GM23338 (cell line): Measurements from ENCODE around the gene CCDC178. TPM values are rescaled to one million over a fixed set of nuclear protein-coding genes. Genes with fewer than 3 reads are reported as not detected.
A peak's percentile ranks its signal among the peaks of the same experiment; 100 is the strongest.

Source experiments
- ATAC-seq: fragments of 200-7000 bp; cut with Tn5 transposase; 3 replicates; pipeline ENCODE4 v1.9.1; 2020
- DNase-seq: peaks from one replicate; pipeline ENCODE4 v3.0.0-alpha.2; 2015; ENCODE audit warnings: low spot score
- H2AFZ ChIP-seq: fragments of 200-600 bp; sonication (generic); 2 replicates; pipeline ENCODE4 v1.8.0; 2016; ENCODE audit warnings: antibody characterized with exemption, mild to moderate bottlenecking, moderate library complexity
- H3F3A ChIP-seq: fragments of 200-600 bp; sonication (generic); replicated peaks from 2 replicates; pipeline ENCODE4 v1.8.0; 2017; ENCODE audit warnings: antibody characterized with exemption, mixed run types, low read depth
- H3K27ac ChIP-seq: fragments of 200-600 bp; sonication (generic); 2 replicates; pipeline ENCODE4 v1.6.1; 2016; ENCODE audit warnings: low read depth
- H3K27me3 ChIP-seq: fragments of 200-600 bp; sonication (generic); 2 replicates; pipeline ENCODE4 v1.8.0; 2016; ENCODE audit warnings: mild to moderate bottlenecking, mixed run types, moderate library complexity; ENCODE audit not compliant: insufficient read depth
- H3K36me3 ChIP-seq: fragments of 200-600 bp; sonication (generic); 2 replicates; pipeline ENCODE4 v1.8.0; 2016; ENCODE audit warnings: mild to moderate bottlenecking; ENCODE audit not compliant: insufficient read depth
- H3K4me1 ChIP-seq: fragments of 200-600 bp; sonication (generic); 2 replicates; pipeline ENCODE4 v1.8.0; 2016; ENCODE audit warnings: mild to moderate bottlenecking, moderate library complexity; ENCODE audit not compliant: insufficient read depth
- H3K4me2 ChIP-seq: fragments of 200-600 bp; sonication (generic); 2 replicates; pipeline ENCODE4 v1.7.1; 2017; ENCODE audit warnings: mixed run types
- H3K4me3 ChIP-seq: fragments of 200-600 bp; sonication (generic); 2 replicates; pipeline ENCODE4 v1.6.1; 2016; ENCODE audit warnings: mixed run types
- H3K79me2 ChIP-seq: fragments of 200-600 bp; sonication (generic); replicated peaks from 2 replicates; pipeline ENCODE4 v1.8.0; 2017; ENCODE audit warnings: mild to moderate bottlenecking; ENCODE audit not compliant: insufficient read depth
- H3K9me2 ChIP-seq: fragments of 200-600 bp; sonication (generic); 2 replicates; pipeline ENCODE4 v1.8.0; 2017; ENCODE audit not compliant: insufficient read depth
- H4K20me1 ChIP-seq: fragments of 200-600 bp; sonication (generic); replicated peaks from 2 replicates; pipeline ENCODE4 v1.8.0; 2017; ENCODE audit warnings: mild to moderate bottlenecking; ENCODE audit not compliant: insufficient read depth
- H3K27ac Mint-ChIP-seq: 2 replicates; pipeline ENCODE4 v1.8.0; 2020; ENCODE audit warnings: inconsistent platforms, mild to moderate bottlenecking, moderate library complexity, mixed read lengths
- H3K27me3 Mint-ChIP-seq: 3 replicates; pipeline ENCODE4 v1.8.0; 2022; ENCODE audit warnings: low read depth, mild to moderate bottlenecking, moderate library complexity, mixed read lengths, inconsistent platforms; ENCODE audit not compliant: insufficient read depth, poor library complexity
- H3K36me3 Mint-ChIP-seq: 3 replicates; pipeline ENCODE4 v1.8.0; 2021; ENCODE audit warnings: low read depth, mild to moderate bottlenecking, inconsistent platforms, moderate library complexity, mixed read lengths
- H3K4me1 Mint-ChIP-seq: 3 replicates; pipeline ENCODE4 v1.8.0; 2020; ENCODE audit warnings: mild to moderate bottlenecking, inconsistent platforms, mixed read lengths
- H3K4me3 Mint-ChIP-seq: 3 replicates; pipeline ENCODE4 v1.8.0; 2021; ENCODE audit warnings: moderate library complexity, mild to moderate bottlenecking, inconsistent platforms, mixed read lengths
- H3K9me3 Mint-ChIP-seq: 3 replicates; pipeline ENCODE4 v1.8.0; 2020; ENCODE audit warnings: moderate library complexity, mild to moderate bottlenecking, inconsistent platforms, mixed read lengths
- CREB1 ChIP-seq: fragments of 250-450 bp; sonication (Bioruptor Pico); IDR thresholded peaks from 2 replicates; pipeline ENCODE4 v1.5.0; 2020; ENCODE audit warnings: low read depth, mild to moderate bottlenecking, moderate library complexity
- CTCF ChIP-seq, 2 experiments: fragments of 200-600 bp in 1 of 2; sonication (generic) in 1 of 2; conservative IDR thresholded peaks; 2 replicates each; pipeline versions ENCODE4 v1.5.1 to v1.6.1; 2016 to 2017; ENCODE audit warnings: antibody characterized with exemption in 2 of 2, low read depth in 2 of 2, mild to moderate bottlenecking in 2 of 2, moderate library complexity in 1 of 2
- ETS1 ChIP-seq: IDR thresholded peaks from 2 replicates; pipeline ENCODE4 v1.6.1; 2016; ENCODE audit warnings: antibody characterized with exemption
- EZH2phosphoT487 ChIP-seq: fragments of 200-600 bp; sonication (generic); IDR thresholded peaks from one replicate; pipeline ENCODE4 v1.8.1; 2018; ENCODE audit warnings: antibody characterized with exemption; ENCODE audit not compliant: unreplicated experiment
- JUNB ChIP-seq: IDR thresholded peaks from one replicate; pipeline ENCODE4 v1.6.1; 2016; ENCODE audit warnings: antibody characterized with exemption; ENCODE audit not compliant: unreplicated experiment
- NANOG ChIP-seq: IDR thresholded peaks from 2 replicates; pipeline ENCODE4 v1.6.1; 2016; ENCODE audit warnings: antibody characterized with exemption, borderline replicate concordance
- POLR2AphosphoS5 ChIP-seq: IDR thresholded peaks from 2 replicates; pipeline ENCODE4 v1.6.1; 2016; ENCODE audit warnings: antibody characterized with exemption, low read depth
- REST ChIP-seq: IDR thresholded peaks from one replicate; pipeline ENCODE4 v1.6.1; 2018; ENCODE audit warnings: antibody characterized with exemption; ENCODE audit not compliant: unreplicated experiment
- STAT1 ChIP-seq: IDR thresholded peaks from one replicate; pipeline ENCODE4 v1.6.1; 2016; ENCODE audit warnings: antibody characterized with exemption; ENCODE audit not compliant: unreplicated experiment
- ZNF114 ChIP-seq: fragments of 250-450 bp; sonication (Bioruptor Pico); IDR thresholded peaks from 2 replicates; pipeline ENCODE4 v1.5.0; 2020; ENCODE audit warnings: mild to moderate bottlenecking, moderate library complexity
- ZNF331 ChIP-seq: fragments of 250-450 bp; sonication (Bioruptor Pico); IDR thresholded peaks from 2 replicates; pipeline ENCODE4 v1.5.0; 2020; ENCODE audit warnings: low read depth, mild to moderate bottlenecking, moderate library complexity
- ZNF462 ChIP-seq: fragments of 250-450 bp; sonication (Bioruptor Pico); IDR thresholded peaks from 2 replicates; pipeline ENCODE4 v1.5.0; 2020; ENCODE audit warnings: mild to moderate bottlenecking, moderate library complexity
- polyA plus RNA-seq: library from polyadenylated mRNA; unstranded; fragments of >200 nt; fragmentation: Nextera tagmentation; extraction: Ambion mirVana; gene quantifications from 2 replicates; pipeline ENCODE4 v1.2.1, GENCODE V29; 2016
- total RNA-seq: library from RNA; depleted of rRNA; stranded (reverse); fragments of >200 nt; shearing (Covaris generic); gene quantifications from 2 replicates; pipeline ENCODE4 v1.2.3, GENCODE V29; 2014

Gene CCDC178
- total and polyA plus RNA-seq, 2 experiments from 2014 or later: 0.17 to 0.24 TPM

- TF ChIP-seq ZNF462 (no peak), JUNB (no peak)
Observed at GRCh38 chr18:33159151-33159550, 281.4 kb downstream of the CCDC178 start (continued).

- Mint-ChIP-seq H3K4me1 (no peaks in the 10 kb centered on the region), H3K4me3 (no peak overlapping the region), H3K36me3 (no peaks in the 10 kb centered on the region), H3K9me3 (no peaks in the 10 kb centered on the region), H3K27ac (no peak overlapping the region), H3K27me3 (no peaks in the 10 kb centered on the region)
- Histone ChIP-seq H3K79me2 (no peaks in the 10 kb centered on the region), H3K36me3 (no peaks in the 10 kb centered on the region), H3K4me3 (no peak overlapping the region), H3K9me2 (no peaks in the 10 kb centered on the region), H4K20me1 (0 out of 2 replicates have a peak, but pooled peaks cover 3% of the 10 kb centered on the region), H3K27ac (no peak overlapping the region), H3K27me3 (no peaks in the 10 kb centered on the region), H3K4me2 (no peak overlapping the region), H3K4me1 (no peaks in the 10 kb centered on the region), H2AFZ (peak overlapping the region; percentile 44; the same call in 1 of the 2 replicates), H3F3A (no peaks in the 10 kb centered on the region)
- DNase-seq (no peak), ATAC-seq (no peak)
- TF ChIP-seq CTCF (conservative IDR thresholded peaks at IDR 0.05; ENCODE audit: low read depth in 2 of 2) (no peak), ZNF114 (CRISPR knock-in tag) (no peak), NANOG (no peak), EZH2phosphoT487 (no peak), POLR2AphosphoS5 (no peak), JUNB (no peak), STAT1 (no peak), ZNF331 (no peak), CREB1 (no peak), REST (no peak), ETS1 (no peak)
Observed at GRCh38 chr18:33157893-33158292, 282.6 kb downstream of the CCDC178 start.
